Kasumi-1 (cell line): ENCODE data around the gene PMP22.
A peak's percentile ranks its signal among the peaks of the same experiment; 100 is the strongest.
"Not testable (repeated sequence)": the region's sequence is repeated elsewhere in the genome, so short reads cannot be mapped to it uniquely, and the experiment has no call there.

ENCODE experiments used
- DNase-seq, 2 experiments: peaks; one replicate each; lab custom pipeline; 2025; lab: John Stamatoyannopoulos, UW

The PMP22 gene

DNA sequence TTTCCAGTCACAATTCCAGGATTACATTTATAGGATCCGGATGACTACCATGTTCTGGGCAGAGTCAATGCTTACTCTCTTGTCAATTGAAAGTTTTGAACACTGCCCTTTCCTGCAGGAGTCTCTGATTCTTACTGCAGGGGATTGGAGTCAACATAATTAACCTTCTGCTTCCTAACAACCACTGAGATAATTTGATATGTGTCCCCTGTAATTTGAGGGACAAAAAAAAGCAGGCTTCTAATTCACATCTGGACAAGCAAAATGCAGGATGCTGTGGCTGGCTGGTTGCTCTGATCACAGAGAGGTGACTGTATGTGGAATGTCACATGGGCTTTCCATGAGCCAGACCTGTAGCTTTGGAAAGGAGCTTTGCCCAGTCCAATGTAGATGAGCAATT lies 54.9 kb downstream of the PMP22 start:
- DNase-seq = no peak

- DNase-seq = not testable (repeated sequence)
These were observed 62.1 kb downstream of the PMP22 start for GRCh38 chr17:15203062-15203461.

DNA sequence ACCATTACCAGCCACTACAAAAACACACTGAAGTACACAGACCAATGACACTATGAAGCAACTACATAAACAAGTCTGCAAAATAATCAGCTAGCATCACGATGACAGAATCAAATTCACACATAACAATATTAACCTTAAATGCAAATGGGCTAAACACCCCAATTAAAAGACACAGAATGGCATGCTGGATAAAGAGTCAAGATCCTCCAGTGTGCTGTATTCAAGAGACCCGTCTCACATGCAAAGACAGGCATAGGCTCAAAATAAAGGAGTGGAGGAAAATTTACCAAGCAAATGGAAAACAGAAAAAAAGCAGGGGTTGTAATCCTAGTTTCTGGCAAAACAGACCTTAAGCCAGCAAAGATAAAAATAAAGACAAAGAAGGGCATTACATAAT lies 64.6 kb downstream of the PMP22 start:
- not testable (repeated sequence) for DNase-seq

DNA sequence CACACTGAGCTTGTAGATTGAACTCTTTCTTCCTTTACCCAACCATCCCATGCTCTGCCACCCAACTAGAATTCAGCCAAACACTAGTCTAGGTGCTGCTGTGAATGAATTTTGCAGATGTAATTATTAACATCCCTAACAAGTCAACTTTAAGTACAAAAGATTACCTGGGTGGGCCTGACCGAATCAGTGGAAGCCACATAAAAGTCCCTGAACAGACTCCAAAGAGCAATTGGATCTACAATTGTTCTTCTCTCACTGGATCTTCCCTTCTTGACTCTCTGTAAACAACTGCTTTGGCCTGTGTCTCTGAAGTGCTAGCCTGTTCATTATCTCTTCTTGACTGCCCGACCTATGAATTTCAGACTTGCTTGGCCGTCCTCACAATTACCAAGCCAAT lies 67.9 kb downstream of the PMP22 start:
- DNase-seq = no peak

DNA sequence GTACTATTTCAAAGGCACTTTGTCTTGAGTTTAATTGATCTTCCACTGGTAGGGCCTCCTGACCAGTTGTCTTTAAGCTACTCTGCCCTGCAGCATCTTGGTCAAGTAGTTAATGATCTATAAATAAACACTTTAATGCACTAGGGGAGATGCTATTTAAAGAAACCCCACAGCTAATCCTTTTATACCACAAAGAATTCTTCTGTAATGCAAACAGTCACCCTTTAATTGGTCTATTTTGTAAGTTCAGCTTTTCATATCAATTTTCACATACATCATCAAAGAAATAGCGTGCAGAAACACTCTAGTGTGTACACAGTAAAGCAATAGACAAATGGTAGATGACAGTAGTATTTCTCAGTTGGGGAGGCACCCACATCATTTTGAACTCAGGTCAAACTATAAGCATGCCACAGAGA lies 70.3 kb downstream of the PMP22 start:
- DNase-seq = no peak

- DNase-seq = peak; percentile 66 to 68
These were observed 79.5 kb downstream of the PMP22 start for GRCh38 chr17:15185625-15185991.

DNA sequence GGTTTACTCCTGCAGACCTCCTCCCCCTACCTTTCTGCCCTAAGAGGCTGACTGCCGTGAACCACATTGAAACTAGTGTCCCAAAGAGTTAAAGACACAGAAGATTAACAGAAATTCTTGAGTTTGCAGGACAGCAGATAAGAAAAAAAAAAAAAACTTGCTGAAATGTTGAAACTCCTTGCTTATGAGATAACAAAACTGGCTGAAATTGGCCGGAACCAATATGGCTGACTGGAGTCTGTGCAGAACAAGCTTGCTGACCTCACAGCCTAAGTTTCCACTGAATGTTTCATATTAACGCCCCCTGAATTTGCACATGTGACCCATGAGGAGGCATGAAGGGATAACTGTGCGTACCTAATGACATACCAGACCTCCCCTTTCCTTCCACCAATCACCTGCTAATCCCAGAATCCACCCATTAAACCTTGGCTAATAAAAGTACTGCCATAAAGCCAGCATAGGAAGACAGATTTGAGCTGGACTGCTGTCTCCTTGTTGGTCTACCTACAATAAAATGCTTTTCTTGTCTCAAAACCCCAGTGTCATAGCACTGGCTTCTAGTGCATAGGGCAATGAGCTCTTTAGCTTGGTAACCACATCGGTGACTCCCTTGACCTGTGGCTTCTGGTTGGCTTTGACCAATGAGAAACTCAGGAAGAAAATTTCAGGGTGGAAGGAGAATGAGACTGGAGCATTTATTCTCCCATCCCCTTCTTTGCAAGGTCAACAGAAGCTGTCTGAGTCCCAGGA lies 80.1 kb downstream of the PMP22 start:
- DNase-seq = no peak

DNA sequence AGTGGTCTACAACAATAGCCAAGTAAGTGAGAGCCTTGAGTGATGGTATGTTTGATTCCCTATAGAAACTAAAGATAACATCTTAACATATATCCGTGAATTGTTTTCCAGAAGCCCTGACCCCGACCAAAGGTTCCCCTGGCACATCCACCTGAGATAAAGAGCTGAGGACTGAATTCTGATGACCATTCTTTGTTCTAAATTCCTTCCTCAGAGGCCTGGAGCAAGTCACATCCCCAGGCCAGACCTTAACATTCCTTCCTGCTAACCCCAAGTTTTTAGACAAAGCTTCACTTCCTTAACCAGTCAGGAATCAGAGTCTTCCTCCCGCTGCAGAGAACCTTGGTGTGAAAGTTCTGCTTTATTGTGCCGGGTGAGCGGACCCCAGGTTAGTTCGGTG lies 83.3 kb downstream of the PMP22 start:
- no peak for DNase-seq

GRCh38 chr17:15181333-15181732 lies 83.8 kb downstream of the PMP22 start:
- DNase-seq = no peak

GRCh38 chr17:15180121-15180561 lies 85.0 kb downstream of the PMP22 start:
- DNase-seq = no peak
